HG02885 (cell line): Measurements from ENCODE around the gene GGT7.
"Not testable (repeated sequence)": the region's sequence is repeated elsewhere in the genome, so short reads cannot be mapped to it uniquely, and the experiment has no call there.

Experiments used
- ATAC-seq: cut with Tn5 transposase; IDR thresholded peaks from one replicate; pipeline ENCODE4 v1.9.1; 2021; ENCODE audit warnings: mild to moderate bottlenecking; ENCODE audit not compliant: unreplicated experiment, poor library complexity

The GGT7 gene

DNA sequence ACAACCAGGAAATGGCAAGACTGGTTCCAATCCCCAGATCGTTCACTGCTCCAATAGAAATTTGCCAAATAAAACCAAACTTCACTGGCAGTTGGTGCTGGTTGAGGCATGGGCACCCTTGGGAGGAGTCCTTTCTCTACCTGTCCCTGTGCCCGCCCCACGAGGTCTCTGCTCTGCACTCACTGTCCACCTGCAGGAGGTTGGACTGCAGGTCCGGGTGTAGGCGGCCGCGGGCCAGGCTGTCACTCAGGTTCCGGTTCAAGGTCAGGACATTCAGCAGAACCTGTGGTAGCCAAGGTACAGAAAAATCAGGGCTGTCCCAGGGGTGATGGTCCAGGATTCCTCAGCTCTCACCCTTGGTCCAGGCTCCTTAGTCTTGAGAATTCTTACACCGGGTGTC lies 22.9 kb downstream of the GGT7 start:
- ATAC-seq: no peak

DNA sequence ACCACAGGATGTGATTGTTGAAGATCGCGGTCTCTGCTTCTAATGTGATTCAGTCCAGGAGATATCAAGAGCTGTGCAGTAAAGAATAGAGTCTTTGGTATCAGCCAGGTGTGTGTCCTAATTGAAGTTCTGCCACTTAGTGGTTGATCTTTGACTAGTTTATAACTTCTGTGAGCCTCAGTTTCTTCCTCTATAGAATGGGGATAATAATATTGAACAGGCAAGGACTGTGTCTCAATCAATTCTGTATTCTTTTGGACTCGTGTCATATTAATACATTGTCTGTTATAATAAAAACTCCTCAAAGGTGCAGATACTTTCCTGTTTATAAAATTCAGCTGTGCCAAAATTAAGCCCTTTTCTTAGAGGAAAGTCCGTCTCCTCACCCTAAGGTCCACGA lies 24.1 kb downstream of the GGT7 start:
- no peak for ATAC-seq

DNA sequence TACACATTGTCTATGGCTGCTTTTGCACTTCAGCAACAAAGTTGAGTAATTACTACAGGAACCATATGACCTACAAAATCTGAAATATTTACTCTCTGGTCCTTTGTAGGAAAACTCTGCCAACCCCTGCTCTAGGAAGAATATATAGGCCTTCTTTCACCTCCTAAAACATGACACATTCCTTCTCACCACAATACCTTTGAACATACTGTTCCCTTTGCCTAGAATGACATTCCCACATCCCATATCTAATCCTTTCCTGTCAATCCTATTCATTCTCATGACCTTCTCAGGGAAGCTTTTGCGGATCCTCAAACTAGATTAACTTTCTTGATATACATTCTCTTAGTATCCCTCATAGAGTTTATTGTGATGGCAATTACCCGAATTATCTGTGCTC lies 29.2 kb downstream of the GGT7 start:
- ATAC-seq: no peak

GRCh38 chr20:34842143-34842542 lies 30.5 kb downstream of the GGT7 start:
- no peak for ATAC-seq

- no peak for ATAC-seq
Observed at GRCh38 chr20:34834459-34834893, 38.2 kb downstream of the GGT7 start.

- no peak for ATAC-seq
Observed at GRCh38 chr20:34831936-34832335, 40.7 kb downstream of the GGT7 start.

DNA sequence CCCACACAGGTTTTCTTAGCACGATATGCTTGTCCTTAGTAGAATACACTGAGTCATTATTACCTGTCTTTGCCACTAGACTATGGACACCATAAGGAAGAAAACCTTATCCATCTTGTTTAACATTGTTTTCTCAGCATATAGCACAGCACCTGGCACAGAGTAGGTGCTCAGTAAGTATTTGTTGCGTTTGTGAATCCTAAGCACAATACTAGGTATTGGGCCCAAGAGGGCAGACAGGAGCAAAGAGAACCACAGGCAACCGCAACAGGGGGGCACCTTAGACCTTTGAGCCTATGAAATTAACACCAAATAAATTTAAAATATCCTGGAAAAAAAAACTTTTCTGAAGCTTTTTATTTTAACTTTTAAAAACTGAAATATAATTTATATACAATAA lies 43.5 kb downstream of the GGT7 start:
- ATAC-seq: no peak

GRCh38 chr20:34825530-34826362 lies 46.9 kb downstream of the GGT7 start, which contains the start of gene NCOA6:
Gene NCOA6 (minus strand): TSS chr20:34825651. CDS start chr20:34782355, 43,296 bp downstream.
- peak; percentile 67 for ATAC-seq

DNA sequence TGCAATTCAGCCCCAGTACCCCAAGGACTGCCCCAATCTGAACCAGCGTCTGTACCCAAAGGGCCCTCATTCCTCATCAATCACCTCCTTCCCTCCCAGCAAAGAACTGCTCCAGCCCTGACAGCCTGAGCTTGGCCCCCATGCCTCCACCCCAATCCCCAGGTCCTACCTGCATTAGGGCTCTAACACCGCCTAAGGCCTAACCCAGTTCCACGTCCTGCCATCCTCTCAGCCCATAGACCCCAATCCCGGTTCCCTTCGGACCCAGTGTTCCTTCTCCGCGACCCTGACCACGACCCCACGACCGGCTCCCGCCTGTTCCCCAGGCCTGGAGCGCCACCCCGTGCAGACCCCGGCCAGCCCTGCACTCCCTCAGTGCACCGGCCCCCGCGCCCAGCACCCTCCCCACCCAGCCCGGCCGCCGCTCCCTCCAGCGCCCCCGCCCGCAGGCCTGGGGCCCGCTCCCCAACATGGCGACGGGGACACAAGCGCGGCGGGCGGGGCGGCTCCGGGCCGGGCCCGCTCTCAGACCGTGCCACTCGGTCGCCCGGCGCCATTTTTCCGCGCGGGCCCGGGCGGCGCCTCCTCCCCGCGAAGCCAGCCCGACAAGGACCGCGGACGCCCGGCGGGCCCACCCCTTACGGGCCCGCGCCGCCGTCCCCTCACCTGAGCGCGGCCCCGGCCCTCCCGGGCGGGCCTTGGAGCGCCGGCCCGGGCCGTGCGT lies 47.7 kb downstream of the GGT7 start:
- ATAC-seq: peak; percentile 77

- ATAC-seq: peak; percentile 39
Observed at GRCh38 chr20:34824452-34824805, 48.2 kb downstream of the GGT7 start.

GRCh38 chr20:34824026-34824425 lies 48.6 kb downstream of the GGT7 start:
- no peak for ATAC-seq

DNA sequence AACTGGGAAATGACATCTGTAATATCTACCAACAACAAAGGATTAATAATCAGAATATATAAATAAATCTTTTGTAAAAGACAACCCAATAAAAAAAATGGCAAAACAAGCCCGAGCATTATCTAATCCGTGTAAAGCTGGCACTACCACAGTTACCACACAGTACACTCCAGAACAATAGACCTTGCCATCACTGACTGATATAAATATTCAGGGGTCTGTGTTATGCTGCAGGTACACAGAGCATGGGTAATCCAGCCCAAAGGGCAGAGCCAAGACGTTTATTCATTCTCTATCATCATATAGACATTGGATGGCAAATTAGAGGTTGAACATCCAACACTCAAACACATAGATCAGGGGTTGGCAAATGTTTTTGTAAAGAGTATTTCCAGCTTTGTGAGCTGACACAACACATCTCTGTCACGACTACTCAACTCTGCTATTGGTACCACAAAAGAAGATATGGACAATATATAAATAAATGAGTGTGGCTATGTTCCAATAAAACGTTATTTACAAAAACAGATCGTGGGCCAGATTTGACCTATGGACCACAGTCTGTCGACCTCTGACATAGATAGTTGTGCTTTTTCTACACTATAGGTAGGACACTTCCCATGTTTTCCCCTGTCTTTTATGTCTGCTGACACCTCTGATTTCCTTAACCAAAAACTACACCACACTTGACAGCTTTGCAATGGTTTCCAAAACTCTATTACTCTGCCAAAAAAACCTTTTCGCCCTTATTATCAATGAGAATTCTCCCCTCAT lies 51.7 kb downstream of the GGT7 start:
- no peak for ATAC-seq

GRCh38 chr20:34817801-34818200 lies 54.9 kb downstream of the GGT7 start:
- ATAC-seq: no peak

GRCh38 chr20:34817072-34817471 lies 55.6 kb downstream of the GGT7 start:
- no peak for ATAC-seq

- no peak for ATAC-seq
Observed at GRCh38 chr20:34815636-34816035, 57.0 kb downstream of the GGT7 start.

DNA sequence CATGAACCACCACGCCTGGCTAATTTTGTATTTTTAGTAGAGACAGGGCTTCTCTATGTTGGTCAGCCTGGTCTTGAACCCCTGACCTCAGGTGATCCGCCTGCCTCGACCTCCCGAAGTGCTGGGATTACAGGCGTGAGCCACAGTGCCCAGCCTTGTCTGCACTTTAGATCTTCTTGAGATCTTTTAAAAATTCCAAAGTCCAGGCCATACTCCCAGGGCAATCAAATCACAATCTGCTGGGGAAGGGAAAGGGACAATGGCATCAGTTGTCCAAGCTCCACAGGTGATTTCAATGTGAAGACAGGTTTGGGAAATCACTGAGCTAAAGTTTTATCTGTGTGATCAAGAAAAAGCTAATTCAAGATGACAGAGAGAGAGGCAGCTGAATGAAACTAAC lies 64.1 kb downstream of the GGT7 start:
- no peak for ATAC-seq

DNA sequence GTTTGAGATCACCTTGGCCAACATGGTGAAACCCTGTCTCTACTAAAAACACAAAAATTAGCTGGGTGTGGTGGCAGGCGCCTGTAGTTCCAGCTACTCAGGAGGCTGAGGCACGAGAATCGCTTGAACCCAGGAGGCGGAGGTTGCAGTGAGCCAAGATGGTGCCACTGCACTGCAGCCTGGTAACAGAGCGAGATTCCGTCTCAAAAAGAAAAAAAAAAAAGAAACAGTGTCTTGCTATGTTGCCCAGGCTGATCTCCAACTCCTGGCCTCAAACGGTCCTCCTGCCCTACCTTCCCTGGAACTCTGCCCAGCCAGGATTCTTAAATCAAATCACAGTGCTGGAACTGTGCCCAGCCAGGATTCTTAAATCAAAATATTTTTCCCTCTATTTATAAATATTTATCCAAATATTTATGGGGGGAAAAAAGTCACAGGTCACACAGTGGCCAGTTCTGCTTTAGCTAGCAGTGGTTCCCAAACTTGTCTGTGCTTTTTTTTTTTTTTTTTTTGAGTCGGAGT lies 64.7 kb downstream of the GGT7 start:
- ATAC-seq: not testable (repeated sequence)

DNA sequence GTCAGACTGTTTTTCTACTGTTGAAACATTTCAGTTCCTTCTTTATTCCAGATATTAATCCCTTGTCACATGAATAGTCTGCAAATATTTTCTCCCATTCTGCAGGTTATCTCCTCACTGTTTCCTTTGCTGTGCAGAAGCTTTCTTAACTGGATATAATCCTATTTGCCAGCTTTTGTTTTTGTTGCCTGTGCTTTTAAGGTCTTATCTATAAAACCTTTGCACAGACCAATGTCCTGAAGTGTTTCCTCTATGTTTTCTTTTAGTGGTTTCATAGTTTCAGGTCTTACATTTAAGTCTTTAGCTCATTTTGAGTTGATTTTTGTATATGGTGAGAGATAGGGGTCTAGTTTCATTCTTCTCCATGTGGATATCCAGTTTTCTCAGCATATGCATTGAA lies 66.4 kb downstream of the GGT7 start:
- ATAC-seq: no peak

- no peak for ATAC-seq
Observed at GRCh38 chr20:34798871-34799270, 73.8 kb downstream of the GGT7 start.

GRCh38 chr20:34798328-34798727 lies 74.3 kb downstream of the GGT7 start:
- no peak for ATAC-seq
